HG03439 (cell line): ENCODE data around the gene BBX.

Experiments
- ATAC-seq: cut with Tn5 transposase; IDR thresholded peaks from one replicate; pipeline ENCODE4 v1.9.1; 2021; ENCODE audit warnings: mild to moderate bottlenecking, moderate library complexity; ENCODE audit not compliant: unreplicated experiment

BBX gene

DNA sequence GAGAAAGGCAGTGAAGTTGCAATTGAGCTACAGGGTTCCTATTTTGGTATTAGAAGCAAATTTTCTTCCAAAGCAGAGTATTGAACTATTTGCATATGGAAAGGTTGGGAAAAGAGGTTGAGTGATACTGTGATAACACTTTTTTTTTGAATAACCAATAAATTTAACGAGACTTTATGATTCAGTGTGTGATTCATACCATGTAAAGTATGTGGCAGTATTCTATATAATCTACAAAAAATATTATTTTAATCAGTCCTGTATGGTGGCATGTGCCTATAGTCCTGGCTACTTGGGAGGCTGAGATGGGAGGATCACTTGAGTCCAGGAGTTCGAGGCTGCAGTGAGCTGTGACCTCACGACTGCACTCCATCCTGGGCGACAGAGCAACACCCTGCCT lies 206.9 kb downstream of the BBX start:
- ATAC-seq = no peak

DNA sequence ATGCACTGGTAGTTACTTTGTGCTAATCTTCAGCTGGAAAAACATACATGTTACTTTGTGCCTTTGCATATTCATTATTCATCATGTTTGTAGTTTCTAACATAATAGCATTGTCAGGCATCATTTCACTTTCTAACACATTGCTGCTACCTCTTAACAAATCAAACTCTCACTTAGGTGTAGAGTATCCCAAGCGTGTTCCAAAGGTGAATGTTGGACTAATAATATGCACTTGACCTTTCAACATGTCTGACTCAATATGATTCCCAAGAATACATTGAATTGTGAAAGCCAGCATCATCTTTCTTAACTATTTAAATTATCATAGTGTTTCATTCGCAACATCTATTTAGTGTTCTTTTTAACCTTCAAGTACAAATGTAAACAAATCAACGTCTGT lies 211.6 kb downstream of the BBX start:
- no peak for ATAC-seq

DNA sequence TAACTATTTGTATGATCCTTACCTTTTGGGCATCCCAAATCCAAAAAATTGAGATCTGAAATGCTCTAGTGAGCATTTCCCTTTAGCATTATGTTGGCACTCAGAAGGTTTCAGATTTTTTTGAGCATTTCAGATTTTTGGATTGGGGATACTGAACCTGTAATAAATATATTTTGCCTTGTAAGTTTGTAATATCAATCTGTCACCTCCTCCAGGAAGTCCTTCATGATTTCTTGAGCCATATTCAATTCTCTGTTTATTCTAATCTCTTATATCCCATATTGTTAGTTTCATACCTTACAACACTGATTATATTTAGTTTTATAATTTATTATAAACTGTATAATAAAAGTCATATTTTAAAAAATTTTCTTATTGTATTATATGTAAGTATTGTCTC lies 215.2 kb downstream of the BBX start:
- ATAC-seq = no peak

DNA sequence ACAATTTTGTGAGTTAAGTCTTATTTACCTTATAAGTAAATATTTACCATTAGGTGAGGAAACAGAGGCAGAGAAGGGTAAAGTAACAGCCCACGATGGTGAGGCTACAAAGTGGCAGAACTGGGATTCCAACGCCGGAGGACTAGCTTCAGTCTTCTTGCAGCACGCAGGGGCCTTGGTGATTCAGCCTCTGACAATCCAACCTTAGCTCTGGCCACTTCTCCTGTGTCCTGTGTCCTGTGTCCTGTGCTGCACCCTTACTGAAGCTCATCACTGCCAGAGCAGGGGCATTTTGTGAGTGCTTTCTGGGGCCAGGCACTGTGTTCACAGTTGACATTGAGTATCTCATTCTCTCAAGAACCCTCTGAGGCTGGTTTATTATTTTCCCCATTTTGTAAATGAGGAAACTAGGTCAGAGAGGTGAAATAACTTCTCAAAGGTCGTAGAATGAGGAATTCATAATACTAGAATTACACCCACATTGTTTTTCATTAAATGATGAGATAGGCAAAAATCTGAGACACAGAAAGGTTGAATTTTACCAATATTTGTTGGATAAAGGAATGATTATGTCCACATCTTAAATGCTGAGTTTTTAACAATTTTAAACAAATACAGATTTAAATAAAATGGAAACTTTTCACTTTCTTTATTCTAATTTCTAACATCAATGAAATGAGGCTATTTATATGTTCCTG lies 215.9 kb downstream of the BBX start:
- ATAC-seq = no peak

DNA sequence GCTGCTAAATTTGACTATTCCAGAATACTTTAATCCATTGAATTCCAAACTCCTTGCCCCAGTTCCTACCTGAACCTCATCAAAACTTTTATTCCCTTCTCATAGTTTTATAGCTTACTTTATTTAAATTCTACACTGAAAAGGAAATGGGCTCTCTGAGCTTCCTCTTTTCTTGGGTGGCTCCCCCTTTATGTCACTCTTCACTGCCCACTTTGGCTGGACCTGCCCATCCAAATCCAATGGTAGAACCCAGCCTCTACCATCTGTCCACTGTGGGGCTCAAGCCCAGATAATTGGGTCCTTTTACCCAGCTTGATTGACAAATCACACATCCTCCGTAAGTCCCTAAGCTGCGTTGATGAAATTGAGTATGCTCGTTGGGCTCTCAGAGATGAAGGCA lies 216.5 kb downstream of the BBX start:
- no peak for ATAC-seq

DNA sequence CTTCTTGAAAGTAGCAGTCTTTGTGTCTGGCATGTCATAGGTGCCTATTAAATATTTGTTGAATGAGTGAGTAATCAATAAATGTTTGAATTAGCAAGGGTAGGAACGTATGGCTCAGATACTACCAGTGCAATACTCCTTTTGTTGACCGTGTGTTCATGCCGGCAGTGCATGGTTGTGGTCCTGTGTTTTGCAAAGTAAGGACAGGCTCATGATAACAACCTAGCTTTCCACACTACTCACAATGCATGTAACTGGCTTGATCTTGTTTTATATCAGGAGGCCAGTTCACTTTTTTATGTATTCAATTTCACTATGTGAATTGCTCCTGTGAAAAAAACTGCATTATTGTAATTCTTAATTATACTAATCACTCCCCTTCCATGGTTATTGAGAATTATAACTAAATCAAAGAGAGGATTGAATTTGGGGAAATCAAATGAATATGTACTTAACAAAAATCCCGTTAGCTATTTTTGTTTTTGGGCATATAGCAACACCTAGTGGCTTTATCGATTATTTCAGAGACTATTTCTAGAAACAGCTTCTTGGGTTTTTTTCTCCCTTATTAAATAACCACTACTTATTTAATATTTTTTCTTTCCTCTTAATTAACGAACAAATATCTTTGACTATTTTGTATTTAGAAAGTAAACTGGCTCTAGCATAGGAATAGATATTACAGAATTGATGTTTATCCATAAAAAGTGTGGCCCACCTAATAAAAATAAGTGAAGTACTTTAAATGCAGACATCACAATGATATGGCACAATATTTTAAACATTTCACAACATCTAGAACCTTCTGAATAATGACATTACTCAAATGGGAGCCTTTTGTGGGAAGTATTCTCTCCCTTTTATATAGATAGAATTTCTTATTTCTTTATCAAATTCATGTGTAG lies 218.5 kb downstream of the BBX start:
- ATAC-seq = no peak

DNA sequence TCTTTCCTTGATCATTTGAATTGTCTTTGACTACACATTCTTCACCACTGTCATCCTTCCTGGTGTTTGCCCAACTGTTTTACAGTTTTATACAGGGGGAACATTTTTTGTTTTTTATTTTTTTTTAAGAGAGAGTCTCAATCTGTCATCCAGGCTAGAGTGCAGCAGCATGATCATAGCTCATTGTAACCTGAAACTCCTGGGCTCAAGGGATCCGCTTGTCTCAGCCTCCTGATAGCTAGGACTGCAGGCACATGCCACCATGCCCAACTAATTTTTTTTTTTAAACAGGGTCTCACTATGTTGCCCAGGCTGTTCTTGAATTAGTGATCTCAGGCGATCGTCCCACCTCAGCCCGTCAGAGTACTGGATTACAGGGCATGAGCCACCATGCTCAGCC lies 222.6 kb downstream of the BBX start:
- no peak for ATAC-seq

DNA sequence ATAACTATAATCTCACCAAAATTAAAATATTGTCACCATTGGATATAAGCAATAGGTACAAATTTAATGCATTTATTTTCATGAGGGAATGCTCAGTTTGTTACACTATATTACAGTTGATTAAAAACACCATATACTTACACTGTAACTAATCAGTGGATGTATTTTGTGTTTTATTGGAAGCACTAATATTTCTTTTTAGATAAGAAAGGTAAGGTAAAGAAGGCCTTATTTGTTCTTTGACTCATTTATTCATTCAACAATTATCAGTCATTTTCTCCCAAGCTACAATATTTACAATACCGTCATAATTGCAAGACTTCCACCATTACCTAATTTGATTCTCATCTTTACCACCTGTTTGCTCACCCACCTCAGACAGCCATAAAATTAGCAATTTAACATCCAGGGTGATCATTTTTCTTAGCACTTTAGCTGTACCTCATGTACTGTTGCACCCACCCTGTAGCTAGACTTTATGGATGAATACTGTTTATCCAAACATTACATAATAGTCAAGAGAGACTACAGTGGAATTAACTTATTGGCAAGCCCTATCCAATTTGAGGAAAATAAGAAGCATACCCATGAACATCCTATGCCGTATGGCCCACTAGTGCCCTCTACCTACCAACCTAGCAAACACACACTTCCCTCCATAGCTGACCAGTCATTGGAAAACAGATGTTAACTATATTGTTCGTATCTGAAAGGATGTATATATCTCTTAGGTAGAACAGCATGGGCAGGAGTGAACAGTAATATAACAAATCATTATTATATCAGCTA lies 229.6 kb downstream of the BBX start:
- no peak for ATAC-seq

DNA sequence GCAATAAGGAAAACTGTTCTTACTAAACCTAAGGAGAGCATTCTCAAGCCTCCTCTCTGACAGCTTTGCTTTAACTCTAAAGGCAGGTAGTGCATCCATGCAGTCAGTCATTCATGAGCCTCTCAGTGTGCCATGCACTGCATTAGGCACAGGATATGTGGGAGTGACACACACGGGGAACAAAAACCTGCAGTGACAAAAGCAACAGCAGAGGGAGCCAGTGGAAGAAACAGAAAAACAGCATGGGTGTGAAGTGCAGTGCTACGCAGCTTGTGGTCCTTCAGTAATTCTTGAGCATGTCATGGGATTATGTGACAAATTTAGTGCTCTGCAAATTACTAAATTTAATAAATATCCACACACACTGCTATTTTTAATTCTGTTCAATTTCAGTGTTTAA lies 230.7 kb downstream of the BBX start:
- ATAC-seq = no peak

DNA sequence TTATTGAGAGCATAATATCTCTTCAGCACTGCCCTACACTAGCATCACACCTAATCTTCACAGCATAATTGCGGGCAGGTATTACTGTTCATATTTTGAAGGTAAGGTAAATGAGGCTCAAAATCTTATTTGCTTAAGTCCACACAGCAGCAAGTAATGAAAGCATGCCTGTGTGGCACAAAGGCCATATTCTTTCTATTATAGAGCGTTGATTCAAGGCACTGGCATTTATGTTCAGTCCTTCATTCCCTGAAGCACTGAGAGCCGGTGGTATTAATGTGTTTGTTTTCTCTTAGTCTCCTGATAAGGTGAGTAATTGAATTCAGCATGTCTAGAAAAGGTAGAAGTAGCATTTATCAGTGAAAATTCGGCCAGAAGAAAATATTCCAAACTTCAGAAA lies 231.2 kb downstream of the BBX start:
- ATAC-seq = no peak

DNA sequence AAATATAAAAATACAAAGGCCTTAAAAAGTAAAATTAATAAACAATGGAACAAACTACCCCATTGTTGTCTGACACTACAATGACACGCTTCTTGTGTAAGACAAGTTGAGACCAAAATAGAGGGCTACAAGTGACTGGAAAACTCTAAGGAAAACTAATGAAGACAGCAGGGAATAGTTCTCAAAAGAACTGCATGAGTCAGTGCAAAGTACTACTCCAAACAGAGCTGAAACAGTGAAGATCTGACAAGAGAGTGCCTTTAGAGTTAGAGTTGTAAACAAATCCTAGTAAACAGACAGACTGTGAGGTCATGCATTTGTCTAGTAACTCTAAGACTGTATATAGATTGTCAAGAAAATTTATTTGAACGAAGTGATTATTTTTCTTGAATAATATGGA lies 233.9 kb downstream of the BBX start:
- ATAC-seq = no peak

DNA sequence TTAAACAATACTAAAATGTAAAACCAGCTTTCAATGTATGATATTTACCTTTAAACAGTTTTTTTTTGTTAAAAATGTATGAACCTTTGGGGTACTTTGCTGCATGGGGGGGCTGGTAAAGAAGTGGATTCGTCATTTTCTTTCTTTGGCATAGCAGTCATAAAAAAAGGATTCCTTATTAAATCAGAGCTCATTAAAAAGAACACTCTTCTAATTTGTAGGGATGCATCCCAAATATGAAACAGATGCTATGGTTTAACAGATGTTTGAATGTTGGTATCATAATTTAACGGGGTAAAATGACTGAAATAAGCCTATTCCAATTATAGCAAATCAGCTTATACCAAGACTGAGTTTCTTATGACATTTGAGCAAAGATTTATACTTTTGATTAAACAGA lies 234.4 kb downstream of the BBX start:
- ATAC-seq = no peak

DNA sequence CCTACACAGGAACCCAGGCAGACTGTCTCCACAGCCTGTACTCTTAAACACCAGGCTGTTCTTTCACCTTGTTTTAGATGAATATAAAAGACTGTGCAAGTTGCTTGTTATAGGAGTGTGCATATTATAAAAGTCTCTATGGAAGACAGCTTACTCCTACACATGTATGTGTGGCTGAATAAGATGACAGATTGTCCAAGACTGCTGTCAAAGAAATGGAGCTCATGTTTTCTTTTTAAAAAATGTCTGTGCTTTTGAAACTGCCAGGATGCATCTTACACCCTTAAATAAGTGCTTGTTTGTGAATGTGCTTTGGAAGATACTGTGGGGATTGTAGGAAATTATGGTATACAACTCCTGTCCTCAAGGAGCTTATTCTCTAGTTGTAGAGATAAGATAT lies 237.4 kb downstream of the BBX start:
- no peak for ATAC-seq

DNA sequence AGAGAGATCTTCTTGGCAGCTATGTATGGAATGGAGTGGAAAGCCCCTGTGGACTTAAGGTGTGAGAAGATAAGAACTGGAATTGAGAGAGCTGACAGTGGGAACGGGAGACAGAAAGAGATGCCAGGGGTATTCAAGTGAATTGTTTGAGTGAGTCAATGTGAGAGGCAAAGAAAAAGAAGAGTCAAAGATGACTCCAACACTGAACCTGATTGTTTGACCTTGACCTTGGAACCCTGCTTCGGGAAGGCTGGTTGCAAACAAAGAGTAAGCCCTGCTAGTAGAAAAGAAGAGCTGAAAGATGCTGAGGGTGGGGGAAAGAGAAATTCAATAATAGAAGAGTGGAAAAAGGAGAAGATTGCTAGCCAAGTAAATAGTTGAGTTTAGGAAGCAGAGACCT lies 238.6 kb downstream of the BBX start:
- no peak for ATAC-seq

DNA sequence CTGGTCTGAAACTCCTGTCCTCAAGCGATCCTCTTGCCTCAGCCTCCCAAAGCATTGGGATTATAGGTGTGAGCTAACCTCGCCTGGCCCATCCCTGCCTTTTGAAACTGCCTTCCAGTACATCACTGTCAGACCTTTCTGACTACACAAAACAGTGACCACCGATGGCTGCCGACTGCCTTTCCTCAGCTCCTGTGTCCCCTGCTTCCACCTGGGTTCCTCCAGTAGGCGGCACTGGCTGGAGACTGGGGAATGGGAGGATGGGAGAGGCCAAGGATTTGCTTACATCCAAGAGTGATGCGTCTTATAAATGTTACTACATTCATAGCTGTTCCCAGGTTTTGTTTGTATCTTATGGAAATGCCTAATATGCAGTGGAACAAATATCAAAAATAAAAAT lies 242.8 kb downstream of the BBX start:
- ATAC-seq = no peak

DNA sequence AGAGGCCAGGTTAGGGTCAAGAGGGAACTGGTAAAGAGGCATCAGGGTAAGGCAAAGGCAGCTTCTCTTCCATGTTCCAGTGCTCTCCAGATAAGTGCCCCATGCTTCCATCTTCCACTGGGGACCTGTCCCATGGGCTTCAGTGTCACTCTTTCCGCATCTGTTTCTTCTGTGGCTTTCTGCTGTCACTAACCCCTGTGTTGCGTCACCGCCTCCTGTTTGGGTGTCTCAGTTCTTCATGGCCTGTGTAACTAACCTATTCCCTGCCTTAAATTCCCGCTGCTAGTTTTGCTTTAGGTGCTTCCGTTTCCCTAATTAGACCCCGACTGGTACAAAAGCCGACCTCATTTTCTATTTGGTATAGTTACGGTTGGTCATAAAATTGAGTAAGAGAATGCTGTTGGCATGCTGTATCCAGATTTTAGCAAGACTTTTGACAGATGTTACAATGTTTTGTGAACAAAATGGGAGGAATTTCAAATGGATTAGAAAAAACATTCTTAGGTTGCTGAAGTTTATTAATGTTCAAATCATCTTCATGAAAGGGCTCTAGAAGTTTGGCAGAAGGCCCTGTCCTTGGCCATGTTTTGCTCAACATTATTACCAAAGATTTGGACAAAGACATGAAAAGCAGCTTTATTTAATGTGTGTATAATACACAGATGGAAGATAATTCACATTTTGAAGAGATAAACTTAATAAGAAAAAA lies 245.3 kb downstream of the BBX start:
- no peak for ATAC-seq

DNA sequence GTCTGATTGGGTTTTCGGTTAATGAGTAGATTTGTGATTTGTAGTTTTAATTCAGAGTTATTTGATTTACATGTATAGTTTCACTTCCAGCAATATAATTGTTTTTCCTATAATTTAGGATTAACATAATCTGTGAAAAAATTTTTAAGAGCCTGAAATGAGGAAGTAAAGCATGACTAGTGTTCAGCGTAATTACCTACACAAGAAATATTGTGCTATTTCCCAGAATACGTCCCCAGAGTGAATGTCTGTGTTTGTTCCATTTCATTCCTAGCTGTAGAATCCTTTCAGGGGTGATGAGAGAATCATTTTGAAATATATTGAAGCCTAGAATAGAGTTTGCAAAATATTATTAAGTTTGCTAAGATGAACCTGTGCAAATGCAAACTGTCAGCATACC lies 247.1 kb downstream of the BBX start:
- no peak for ATAC-seq

DNA sequence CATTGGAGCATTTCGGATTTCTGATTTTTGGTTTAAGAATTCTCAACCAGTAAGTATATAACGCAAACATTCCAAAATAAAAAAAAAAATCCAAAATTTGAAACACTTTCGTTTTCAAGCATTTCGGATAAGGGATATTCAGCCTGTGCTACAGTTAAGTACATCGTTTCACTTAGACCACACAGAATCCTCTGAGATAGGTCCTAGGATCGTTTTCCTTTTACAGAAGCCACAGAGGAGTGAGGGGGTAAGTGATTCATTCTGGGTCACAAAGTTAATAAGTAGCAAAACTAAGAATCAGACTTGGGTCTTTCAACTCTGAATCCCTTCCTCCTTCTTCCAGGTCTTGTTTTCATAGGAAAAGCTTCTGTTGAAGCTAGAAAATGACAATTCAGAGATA lies 249.3 kb downstream of the BBX start:
- ATAC-seq = no peak

DNA sequence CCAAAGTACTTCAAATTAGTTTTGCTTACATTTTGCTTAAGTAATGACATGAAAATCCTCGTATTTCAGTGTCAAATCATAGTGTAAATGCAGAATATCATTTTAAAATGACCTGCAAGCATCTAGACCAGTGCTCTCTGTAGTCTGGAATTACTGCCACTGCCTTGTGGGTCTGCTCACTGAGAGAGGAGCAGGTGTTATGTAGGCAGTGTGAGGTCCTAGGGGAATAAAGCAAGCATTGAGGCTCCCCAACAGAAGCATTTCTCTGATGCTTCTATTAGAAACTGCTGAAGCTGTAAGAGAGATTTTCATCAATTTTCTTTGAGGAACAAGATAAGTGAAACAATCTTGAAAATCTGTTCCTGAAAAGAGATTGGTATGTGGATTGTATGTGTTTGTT lies 253.2 kb downstream of the BBX start:
- ATAC-seq = no peak

DNA sequence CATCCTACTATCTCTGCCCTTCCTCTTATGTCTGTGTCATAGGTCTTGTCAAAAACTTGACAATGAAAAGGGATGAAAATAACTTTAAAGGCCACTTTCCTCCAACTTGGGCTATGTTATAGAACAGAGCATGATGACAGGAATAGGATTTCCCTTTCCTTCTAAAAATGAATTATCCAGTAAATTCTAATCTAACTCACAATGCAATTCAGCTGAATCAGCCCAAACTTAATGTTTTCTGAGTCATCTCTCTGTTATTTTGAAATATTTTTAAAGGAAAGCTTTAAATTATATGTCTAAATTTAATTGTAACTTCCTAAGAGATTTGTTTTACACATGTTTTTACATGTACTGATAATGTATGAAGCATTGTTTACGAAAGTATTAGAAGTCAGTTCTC lies 258.5 kb downstream of the BBX start:
- ATAC-seq = no peak

DNA sequence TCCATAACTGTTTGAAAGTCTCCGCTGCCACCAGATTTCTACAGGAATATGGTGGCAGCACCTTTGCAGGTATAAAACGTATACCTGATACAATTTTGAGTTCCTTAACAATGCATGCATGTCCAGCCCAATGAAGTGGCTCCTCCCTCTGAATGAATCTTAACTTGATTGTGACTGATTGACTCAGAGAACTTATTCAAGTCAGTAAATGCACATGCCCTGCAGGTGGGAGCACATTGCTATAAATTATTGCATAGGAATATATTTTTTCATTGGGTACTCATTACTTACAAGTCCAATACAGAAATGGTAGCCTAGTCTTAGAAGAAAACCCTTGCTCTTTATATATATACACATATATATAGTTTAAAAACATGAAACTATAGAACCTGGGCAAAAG lies 259.3 kb downstream of the BBX start:
- ATAC-seq = no peak
